GM12801 (cell line): ENCODE measurements around the gene HK2.

Experiments
- CTCF ChIP-seq: IDR thresholded peaks from one replicate; pipeline ENCODE4 v1.5.1; 2011; ENCODE audit warnings: control low read depth; ENCODE audit not compliant: insufficient read length; ENCODE audit errors: extremely low read depth

Gene HK2

GRCh38 chr2:74828543-74828942, 5.4 kb upstream of the HK2 start:
- TF ChIP-seq CTCF, result no peak

GRCh38 chr2:74831693-74832530, 2.0 kb upstream of the HK2 start:
- no peak for TF ChIP-seq CTCF

- TF ChIP-seq CTCF, result no peak
Observed at GRCh38 chr2:74834792-74835755, 1.1 kb downstream of the HK2 start.

- peak; percentile 61 for TF ChIP-seq CTCF
Observed at GRCh38 chr2:74835831-74836674, 2.1 kb downstream of the HK2 start.

- TF ChIP-seq CTCF, result no peak
Observed at GRCh38 chr2:74836675-74837401, 2.9 kb downstream of the HK2 start.

- TF ChIP-seq CTCF, result no peak
Observed at GRCh38 chr2:74841641-74842040, 7.7 kb downstream of the HK2 start.
